NCI-H226 (cell line): ENCODE measurements around the gene OR4C6.

Experiments used
- DNase-seq: peaks from one replicate; pipeline ENCODE4 v3.0.0-alpha.2; 2015

The OR4C6 gene

DNA sequence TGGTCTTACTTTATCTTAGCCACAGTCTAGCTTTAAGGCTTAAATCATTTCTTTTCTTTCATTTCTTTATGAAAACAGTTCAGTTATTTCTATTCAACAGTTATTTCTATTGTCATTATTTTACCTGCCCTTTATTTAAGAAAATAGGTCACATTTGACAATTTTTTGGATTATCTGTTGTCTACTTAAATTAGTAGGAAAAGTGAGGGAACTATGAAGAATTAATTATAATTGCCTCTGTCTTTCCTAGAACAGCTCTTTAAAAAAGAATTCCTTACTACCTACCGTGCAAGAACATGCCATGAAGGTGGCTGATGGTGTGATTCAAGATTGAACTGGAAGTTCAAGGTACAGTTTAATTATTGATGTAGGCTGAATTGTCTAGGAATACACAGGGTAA lies at the start of gene OR4C6:
Gene OR4C6 (plus strand): TSS at position 301 of the 400 bp plus-strand sequence. CDS start 2,966 bp downstream, outside the sequence.
- DNase-seq: no peak

DNA sequence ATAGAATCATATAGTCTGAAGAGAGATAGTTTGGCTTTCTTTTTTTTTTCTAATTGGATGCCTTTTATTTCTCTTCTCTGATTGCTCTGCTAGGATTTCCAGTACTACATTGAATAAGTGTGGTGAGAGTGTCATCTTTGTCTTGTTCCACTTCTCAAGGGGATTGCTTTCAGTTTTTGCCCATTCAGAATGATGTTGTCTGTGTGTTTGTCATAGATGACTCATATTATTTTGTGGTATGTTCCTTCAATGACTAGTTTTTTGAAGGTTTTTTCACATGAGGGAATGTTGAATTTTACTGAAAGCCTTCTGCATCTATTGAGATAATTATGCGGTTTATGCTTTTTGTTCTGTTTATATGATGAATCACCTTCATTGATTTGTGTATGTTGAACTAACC lies 37.5 kb upstream of the OR4C6 start:
- no peak for DNase-seq

DNA sequence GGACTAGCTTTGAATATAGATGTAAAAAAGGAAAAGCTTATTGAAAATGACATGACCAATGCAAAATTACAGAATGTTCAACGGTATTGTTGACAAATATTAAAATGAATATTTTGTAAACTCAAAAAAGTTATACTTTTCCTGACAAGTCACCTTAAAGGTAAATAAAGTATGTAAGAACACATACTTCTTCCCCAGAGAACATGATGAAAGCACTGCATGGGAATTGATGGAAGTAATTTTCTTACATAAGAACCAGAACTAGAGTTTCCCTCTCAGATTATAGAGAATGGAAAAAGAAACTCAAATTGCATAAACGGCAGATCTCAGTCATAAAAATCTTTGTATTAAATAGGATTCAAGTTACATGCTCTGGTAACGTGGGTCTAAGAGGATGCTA lies 27.2 kb upstream of the OR4C6 start, which contains the start of gene OR4P4:
Gene OR4P4 (plus strand): TSS at position 301 of the 400 bp plus-strand sequence.
- no peak for DNase-seq

DNA sequence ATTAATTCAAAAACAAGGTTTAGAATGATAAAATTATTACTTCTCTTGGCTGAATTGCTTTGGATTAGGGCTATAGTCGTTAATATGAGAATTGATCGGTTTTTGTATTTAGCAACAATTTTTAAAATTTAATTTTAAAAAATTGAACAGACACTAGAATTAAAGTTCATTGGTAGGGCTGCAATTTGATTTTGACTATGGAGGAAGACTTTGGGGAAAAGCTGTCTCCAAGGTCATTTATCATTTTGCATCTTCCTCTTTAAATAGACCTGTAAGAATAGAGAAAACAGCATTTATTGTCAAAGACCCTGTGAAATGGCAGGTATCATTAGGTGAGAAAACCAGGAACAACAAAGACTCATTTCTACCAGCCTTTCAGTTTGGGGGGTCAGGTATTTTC lies 14.0 kb upstream of the OR4C6 start, which contains the start of gene OR4S2:
Gene OR4S2 (plus strand): TSS at position 301 of the 400 bp plus-strand sequence. CDS start 2,577 bp downstream, outside the sequence.
- no peak for DNase-seq

GRCh38 chr11:55652560-55652959 lies 9.4 kb upstream of the OR4C6 start:
- DNase-seq: no peak

GRCh38 chr11:55655096-55655495 lies 6.9 kb upstream of the OR4C6 start:
- no peak for DNase-seq

DNA sequence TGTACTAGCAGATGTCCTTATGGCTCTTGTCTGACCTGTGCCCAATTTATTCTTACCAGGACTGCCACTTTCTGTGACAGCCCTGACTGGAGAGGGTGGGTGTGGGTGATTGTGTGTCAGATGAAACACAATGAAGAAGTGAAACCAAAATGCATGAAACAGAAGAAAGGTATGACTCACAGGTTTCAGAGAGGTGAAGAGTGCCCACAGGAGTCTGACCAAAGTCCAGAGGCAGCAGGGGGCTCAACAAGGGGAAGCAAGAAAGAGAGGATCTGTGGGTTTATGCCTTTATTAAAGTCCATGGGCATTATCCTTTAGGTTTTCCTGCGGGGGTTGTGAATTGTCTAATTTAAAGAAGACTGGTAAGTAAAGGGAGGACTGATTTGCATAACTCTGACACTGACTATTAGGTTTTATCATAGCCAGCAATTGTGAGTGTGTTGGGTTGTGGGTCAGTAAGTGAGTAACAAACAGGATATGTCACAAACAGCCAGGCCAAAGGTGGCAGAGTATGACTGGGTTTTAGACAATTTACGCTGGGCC lies 3.9 kb upstream of the OR4C6 start:
- no peak for DNase-seq

GRCh38 chr11:55658608-55659007 lies 3.4 kb upstream of the OR4C6 start:
- no peak for DNase-seq

- DNase-seq: no peak
Measured at GRCh38 chr11:55669376-55669775, 7.4 kb downstream of the OR4C6 start.

GRCh38 chr11:55673860-55674259 lies 11.9 kb downstream of the OR4C6 start:
- no peak for DNase-seq

GRCh38 chr11:55697817-55698216 lies 35.8 kb downstream of the OR4C6 start:
- DNase-seq: no peak

GRCh38 chr11:55701429-55701828 lies 39.4 kb downstream of the OR4C6 start:
- DNase-seq: no peak

DNA sequence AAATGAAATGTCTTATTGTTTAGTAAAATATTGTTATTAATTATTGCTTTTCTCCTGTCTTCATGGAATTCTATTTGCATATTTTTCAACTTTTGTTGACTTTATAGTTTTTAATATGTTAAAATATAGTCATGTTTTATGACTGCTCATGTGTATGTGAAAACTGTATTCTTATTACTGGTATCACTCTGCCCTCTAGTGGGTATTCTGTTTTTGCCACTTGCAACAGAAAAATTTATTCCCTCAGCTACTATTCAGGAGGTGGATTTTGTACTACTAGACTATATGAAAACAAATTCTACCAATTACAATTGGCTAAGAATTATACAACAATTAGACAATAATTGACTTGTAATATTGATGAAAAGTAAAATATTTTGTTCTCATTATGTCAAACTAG lies 45.0 kb downstream of the OR4C6 start:
- DNase-seq: no peak

DNA sequence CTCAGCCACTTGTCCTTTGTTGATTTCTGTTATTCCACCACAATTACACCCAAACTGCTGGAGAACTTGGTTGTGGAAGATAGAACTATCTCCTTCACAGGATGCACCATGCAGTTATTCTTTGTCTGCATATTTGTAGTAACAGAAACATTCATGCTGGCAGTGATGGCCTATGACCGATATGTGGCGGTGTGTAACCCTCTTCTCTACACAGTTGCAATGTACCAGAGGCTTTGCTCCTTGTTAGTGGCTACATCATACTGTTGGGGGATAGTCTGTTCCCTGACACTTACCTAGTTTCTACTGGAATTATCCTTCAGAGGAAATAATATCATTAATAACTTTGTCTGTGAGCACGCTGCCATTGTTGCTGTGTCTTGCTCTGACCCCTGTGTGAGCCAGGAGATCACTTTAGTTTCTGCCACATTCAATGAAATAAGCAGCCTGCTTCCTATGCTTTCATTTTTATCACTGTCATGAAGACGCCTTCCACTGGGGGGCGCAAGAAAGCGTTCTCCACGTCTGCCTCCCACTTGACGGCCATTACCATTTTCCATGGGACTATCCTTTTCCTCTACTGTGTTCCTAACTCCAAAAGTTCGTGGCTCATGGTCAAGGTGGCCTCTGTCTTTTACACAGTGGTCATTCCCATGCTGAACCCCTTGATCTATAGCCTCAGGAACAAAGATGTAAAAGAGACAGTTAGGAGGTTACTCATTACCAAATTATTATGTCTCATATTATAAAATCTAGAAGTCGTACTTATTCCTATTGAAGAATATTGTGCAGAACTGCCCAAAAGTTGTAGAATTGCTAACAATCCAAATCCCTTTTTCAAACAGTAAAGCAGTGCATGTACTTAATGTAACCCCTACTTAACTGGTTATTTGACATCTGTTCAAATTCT lies 53.2 kb downstream of the OR4C6 start:
- no peak for DNase-seq
